GM12875 (cell line): ENCODE measurements around the gene PTPRD.
"Not testable (repeated sequence)": the region's sequence is repeated elsewhere in the genome, so short reads cannot be mapped to it uniquely, and the experiment has no call there.

Experiments used
- H3K4me3 ChIP-seq: one replicate; pipeline ENCODE4 v1.5.1; 2011; ENCODE audit warnings: low read depth, low read length, control low read depth
- CTCF ChIP-seq: IDR thresholded peaks from 2 replicates; pipeline ENCODE4 v1.5.1; 2011; ENCODE audit warnings: low read depth, mild to moderate bottlenecking, control low read depth, inconsistent platforms, low read length, moderate library complexity, borderline replicate concordance; ENCODE audit not compliant: insufficient read depth

PTPRD gene

GRCh38 chr9:9362332-9362731 lies 1250.5 kb downstream of the PTPRD start:
- H3K4me3 ChIP-seq, result no peak overlapping the region
- TF ChIP-seq CTCF, result no peak

GRCh38 chr9:9352877-9353481 lies 1259.8 kb downstream of the PTPRD start:
- peak; percentile 44; the same call in 1 of the 2 replicates for TF ChIP-seq CTCF
- H3K4me3 ChIP-seq, result no peak overlapping the region

GRCh38 chr9:9341203-9341602 lies 1271.6 kb downstream of the PTPRD start:
- no peak for TF ChIP-seq CTCF
- H3K4me3 ChIP-seq, result no peak overlapping the region

- TF ChIP-seq CTCF, result 0 out of 2 replicates have a peak, but pooled peaks have one; percentile 5
- H3K4me3 ChIP-seq, result no peak overlapping the region
Observed at GRCh38 chr9:9337129-9337528, 1275.7 kb downstream of the PTPRD start.

GRCh38 chr9:9326749-9327148 lies 1286.1 kb downstream of the PTPRD start:
- no peak overlapping the region for H3K4me3 ChIP-seq
- TF ChIP-seq CTCF, result no peak

- TF ChIP-seq CTCF, result no peak
- H3K4me3 ChIP-seq, result no peak overlapping the region
Observed at GRCh38 chr9:9319007-9319406, 1293.8 kb downstream of the PTPRD start.

- not testable (repeated sequence) for H3K4me3 ChIP-seq
Observed at GRCh38 chr9:9310743-9311142, 1302.1 kb downstream of the PTPRD start.
